Activated gamma-delta T cell treated with anti-CD3 and anti-CD28 coated beads, Interleukin-2, amount 50 U/mL, for 16 hours (primary cell): Measurements from ENCODE around the gene SELENOS.

Source experiments
- DNase-seq: peaks from one replicate; pipeline ENCODE4 v3.0.0-alpha.2; 2020; ENCODE audit warnings: low read depth

SELENOS gene

DNA sequence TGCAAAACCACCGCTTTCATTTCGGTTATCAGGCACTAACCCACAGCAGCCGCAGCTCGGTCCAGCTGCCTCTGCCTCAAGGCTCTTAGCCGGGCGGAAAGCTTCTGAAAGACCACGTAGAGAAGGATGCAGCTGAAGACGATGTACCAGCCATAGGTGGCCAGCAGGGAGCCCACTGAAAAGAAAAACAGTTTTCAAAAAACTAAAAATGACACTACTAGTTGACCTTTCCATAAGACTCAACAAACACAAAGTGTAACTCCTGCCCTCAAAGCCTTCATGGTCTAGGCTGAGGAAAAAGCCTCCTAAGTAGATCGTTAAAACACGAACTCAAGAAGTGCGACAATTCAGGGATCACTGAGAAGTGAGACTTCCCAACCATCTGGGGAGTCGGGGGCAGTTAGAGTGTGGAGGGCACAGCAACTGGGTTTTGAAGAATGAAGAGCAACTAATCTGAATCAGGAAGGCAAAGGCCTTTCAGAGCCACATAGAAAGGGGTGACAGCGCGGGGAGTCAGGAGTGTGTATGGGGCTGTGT, 716 bp downstream of the SELENOS start:
- DNase-seq = no peak

GRCh38 chr15:101275018-101275417, 2.3 kb downstream of the SELENOS start:
- no peak for DNase-seq

DNA sequence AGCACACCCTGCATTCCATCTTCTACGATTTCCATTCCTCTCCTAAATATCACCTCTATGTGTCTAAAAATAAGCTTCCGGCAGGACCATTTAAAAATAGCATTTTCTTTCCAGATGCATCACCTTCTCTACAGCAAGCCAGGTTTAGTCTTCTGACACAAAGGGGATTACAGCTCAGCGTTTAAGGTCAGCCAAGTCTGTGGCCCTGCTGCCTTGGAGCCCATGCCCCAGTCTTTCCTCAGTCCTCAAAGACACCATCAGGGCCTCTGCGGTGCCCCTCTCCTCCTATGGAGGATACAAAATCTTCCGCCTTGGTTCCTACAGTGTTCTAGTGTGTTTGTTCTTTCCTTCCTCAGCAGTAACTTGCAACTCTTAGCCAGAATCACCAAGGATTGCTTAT, 3.8 kb downstream of the SELENOS start:
- no peak for DNase-seq

- no peak for DNase-seq
Observed at GRCh38 chr15:101272584-101272983, 4.7 kb downstream of the SELENOS start.

GRCh38 chr15:101269479-101270223, 7.6 kb downstream of the SELENOS start:
- DNase-seq = no peak

- DNase-seq = no peak
Observed at GRCh38 chr15:101267320-101268104, 9.8 kb downstream of the SELENOS start.

DNA sequence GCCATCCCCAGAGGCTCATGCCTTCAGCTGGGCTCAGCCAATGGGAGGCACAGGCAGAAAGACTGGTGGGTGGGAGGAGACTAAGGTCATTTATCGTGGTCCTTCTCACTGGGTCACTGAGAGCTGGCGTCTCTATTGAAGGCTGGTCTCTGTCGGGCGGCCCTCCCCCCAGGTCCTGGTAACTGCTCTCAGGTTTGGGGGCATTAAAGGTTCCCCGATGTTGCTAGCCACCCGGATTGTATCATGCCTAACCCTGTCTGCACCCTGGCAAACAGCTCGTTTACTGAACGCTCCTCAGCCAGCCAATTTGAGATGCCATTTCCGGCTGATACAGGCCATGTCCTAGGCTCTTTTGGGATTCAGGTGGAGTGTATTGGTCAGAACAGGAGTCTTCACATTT, 10.5 kb downstream of the SELENOS start:
- no peak for DNase-seq

- no peak for DNase-seq
Observed at GRCh38 chr15:101266034-101266433, 11.3 kb downstream of the SELENOS start.

DNA sequence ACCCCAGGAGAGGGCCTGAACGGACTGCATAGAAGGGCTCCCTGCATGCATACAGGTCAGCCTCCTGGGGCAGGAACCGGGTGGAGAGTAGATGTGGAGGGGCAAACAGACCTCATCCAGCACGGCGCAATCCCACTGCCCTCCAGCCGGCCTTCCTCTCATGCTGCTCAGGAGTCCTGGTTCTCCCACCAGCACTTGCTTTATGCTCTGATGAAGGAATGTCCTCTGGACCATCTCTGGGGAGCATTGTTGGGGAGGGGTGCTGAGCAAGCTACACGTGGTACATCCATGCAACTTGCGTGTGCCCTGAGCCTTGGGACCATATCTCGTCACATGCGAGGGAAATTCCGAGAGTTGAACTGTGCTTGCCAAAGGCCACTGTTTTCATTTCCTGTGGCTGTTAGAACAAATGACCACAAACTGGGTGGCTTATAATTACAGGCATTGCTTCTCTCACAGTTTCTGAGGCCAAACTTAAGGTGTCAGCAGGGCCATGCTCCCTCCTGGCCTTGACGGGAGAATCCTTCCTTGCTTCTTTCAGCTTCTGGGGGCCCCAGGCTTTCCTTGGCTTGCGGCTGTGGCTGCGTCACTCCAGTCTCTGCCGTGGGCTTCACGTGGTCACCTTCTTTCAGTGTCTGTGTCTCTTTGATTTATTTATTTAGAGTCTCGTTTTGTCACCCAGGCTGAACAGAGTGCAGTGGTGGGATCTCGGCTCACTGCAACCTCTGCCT, 12.2 kb downstream of the SELENOS start:
- no peak for DNase-seq

DNA sequence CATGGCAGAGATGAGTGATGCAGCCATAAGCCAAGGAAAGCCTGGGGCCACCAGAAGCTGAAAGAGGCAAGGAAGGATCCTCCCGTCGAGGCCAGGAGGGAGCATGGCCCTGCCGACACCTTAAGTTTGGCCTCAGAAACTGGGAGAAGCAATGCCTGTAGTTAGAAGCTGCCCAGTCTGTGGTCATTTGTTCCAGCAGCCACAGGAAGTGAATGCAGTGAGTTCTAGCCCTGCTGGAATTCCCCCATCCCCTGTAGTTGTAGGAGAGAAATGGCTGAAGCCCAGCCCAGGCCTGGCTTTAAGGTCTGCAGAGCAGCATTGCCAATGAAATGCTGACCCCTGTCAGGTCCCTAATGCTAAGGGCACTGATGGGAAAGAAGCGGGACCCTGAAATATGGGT, 13.3 kb downstream of the SELENOS start:
- DNase-seq = no peak

DNA sequence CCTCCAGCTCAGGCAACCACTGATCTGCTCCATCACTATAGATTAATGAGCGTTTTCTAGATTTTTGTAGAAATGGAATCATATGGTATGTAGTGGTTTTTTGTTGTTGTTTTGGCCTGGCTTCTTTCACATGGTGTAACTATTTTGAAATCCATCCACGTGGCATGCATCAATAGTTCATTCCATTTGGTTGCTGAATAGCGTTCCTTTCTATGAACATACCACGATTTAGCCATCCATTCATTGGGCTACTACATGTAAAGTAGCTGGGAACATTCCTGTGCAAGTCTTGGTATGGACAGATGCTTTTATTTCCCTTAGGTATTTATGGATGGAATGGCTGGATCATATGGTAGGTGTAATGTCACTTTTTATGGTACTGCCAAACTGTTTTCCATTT, 14.7 kb downstream of the SELENOS start:
- no peak for DNase-seq

DNA sequence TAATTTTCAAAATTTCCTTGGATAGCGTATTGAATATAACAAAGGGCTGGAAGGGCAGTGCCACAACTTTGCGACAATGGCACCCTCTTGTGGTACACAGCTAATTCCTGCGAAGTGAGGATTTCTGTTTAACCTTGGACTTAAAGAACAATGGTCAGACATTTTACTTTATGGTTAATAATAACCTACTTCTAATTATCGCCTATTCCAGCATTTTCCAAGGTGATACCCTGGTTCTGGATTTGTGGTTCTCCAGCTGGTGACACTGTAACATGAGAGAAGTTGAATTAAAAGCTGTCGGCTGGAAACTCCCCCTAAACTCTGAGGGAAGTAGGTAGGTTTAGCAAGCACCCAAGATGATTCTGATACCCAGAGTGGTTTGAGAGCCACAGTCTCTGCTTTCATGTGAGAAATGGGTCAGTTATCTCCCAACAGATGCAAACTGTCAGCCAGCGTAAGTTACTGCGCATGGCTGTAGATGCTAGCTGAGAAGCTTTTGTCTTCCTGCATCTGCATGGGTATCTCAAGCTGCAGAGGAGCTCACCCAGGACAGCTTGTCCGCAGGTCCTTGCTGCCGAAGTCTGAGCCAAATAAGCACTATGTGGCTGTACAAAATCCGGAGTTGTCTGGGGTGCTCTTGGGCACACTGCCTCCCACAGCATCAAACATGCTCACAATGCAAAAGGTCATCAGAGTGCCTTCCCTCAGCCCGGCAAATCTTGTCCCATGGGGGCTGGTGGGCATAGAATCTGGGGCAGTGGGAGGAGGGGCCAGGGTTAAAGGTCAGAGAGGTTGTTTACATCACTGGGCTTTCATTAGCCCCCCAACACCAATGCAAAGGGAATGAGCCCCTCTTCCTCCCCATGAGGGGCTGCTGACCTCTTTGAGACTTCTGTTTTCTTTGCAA, 18.8 kb downstream of the SELENOS start:
- DNase-seq = no peak

DNA sequence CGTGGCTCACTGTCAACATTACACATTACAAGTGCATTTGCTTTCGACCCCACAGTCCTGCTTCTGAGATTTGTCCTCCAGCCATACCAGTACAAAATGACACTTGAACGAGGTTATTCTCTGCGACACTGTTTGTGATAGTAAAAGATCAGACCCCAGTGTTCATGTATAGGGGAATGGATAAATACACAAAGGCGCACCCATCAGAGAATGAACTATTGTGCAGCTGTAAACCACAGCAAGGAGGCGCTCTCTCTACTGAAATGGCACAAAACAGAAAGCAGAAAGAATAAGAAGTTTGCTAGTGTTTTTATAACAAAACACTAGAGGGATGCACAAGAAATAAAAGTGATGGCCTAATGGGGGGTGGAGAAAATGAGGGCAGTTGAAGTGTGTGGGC, 20.5 kb downstream of the SELENOS start:
- no peak for DNase-seq

GRCh38 chr15:101255615-101256241, 21.6 kb downstream of the SELENOS start:
- no peak for DNase-seq

GRCh38 chr15:101255051-101255395, 22.3 kb downstream of the SELENOS start:
- DNase-seq = no peak

- DNase-seq = no peak
Observed at GRCh38 chr15:101254157-101255050, 22.9 kb downstream of the SELENOS start.

DNA sequence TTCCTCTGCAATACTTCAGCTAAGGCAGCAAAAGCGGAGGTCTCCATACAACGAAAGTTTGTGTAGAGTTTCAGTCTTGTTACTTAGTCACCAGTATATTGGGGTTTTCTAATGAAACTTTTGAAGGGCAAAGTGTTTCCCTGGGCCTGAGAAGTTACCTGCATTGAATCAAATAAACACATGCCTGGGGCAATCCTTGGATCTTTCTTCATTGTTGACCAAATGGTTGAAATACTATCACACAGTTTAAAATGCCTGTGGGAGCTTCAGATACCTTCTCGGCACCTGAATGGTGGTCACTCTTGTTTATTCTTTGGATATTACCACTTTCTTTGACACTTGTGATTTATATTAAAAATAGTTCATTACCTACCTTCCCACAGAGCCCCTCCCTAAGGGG, 24.4 kb downstream of the SELENOS start:
- DNase-seq = no peak

GRCh38 chr15:101251830-101252820, 25.2 kb downstream of the SELENOS start, which contains the start of gene CHSY1:
Gene CHSY1 (minus strand): TSS chr15:101252048. CDS start chr15:101251456, 592 bp downstream.
- peak; percentile 82 for DNase-seq
